GM19025 (cell line): ENCODE data around the gene MPZ.

Experiments
- ATAC-seq: cut with Tn5 transposase; IDR thresholded peaks from one replicate; pipeline ENCODE4 v1.9.1; 2021; ENCODE audit warnings: mild to moderate bottlenecking, low read depth, moderate library complexity; ENCODE audit not compliant: unreplicated experiment

MPZ gene

GRCh38 chr1:161304927-161305866, 4.6 kb downstream of the MPZ start:
- no peak for ATAC-seq

GRCh38 chr1:161300478-161300877, 9.3 kb downstream of the MPZ start:
- no peak for ATAC-seq

- ATAC-seq: no peak
Measured at GRCh38 chr1:161299347-161299746, 10.4 kb downstream of the MPZ start.

- ATAC-seq: no peak
Measured at GRCh38 chr1:161298116-161298515, 11.7 kb downstream of the MPZ start.

- no peak for ATAC-seq
Measured at GRCh38 chr1:161297415-161297814, 12.4 kb downstream of the MPZ start.

- no peak for ATAC-seq
Measured at GRCh38 chr1:161290779-161291178, 19.0 kb downstream of the MPZ start.

GRCh38 chr1:161287482-161288054, 22.2 kb downstream of the MPZ start:
- ATAC-seq: no peak

GRCh38 chr1:161285521-161285920, 24.2 kb downstream of the MPZ start:
- no peak for ATAC-seq

GRCh38 chr1:161285113-161285512, 24.7 kb downstream of the MPZ start:
- no peak for ATAC-seq

- no peak for ATAC-seq
Measured at GRCh38 chr1:161282991-161283390, 26.8 kb downstream of the MPZ start.

GRCh38 chr1:161274874-161275273, 34.9 kb downstream of the MPZ start:
- no peak for ATAC-seq

- ATAC-seq: no peak
Measured at GRCh38 chr1:161273402-161273801, 36.4 kb downstream of the MPZ start.

GRCh38 chr1:161267321-161267720, 42.4 kb downstream of the MPZ start:
- no peak for ATAC-seq

GRCh38 chr1:161266836-161267235, 42.9 kb downstream of the MPZ start:
- no peak for ATAC-seq

- no peak for ATAC-seq
Measured at GRCh38 chr1:161266202-161266601, 43.6 kb downstream of the MPZ start.

GRCh38 chr1:161265305-161265704, 44.5 kb downstream of the MPZ start:
- no peak for ATAC-seq

- ATAC-seq: no peak
Measured at GRCh38 chr1:161261261-161262235, 48.2 kb downstream of the MPZ start.

- no peak for ATAC-seq
Measured at GRCh38 chr1:161260376-161261260, 49.1 kb downstream of the MPZ start.

GRCh38 chr1:161259765-161260164, 50.0 kb downstream of the MPZ start:
- no peak for ATAC-seq

- no peak for ATAC-seq
Measured at GRCh38 chr1:161259345-161259702, 50.4 kb downstream of the MPZ start.
